ENCODE measurements around the gene MSH2.

The MSH2 gene

DNA sequence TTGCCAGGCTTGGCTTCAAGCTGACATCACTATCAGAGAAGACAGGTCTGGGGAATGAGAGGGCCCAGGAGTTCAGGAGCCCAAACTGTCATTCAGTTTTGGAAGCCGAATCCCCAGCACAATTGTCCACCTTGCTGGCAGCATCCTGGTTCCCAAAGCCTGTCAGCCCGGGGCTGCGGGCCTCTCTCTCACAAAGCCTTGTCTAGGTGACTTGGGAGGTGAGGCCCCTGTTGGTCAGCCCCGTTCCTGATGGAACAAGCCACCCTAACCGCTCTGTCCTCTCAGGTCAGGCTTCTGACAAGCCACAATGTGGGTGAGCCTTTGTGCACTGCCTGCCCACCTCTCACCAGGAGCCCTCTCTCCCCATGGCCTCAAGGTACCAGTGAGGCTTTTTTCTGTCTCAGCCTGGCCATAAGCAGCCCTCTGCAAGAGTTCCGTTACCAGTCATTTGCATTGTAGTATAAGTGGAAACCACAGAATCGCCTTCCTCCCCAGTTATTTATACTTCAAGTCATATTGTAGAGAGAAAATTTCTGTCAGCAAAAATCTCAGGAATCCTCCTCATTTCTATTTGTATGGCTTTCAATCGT is 100.6 kb downstream of the MSH2 start:
- no peak for DNase-seq (ENCODE audit: low read depth)
- TF ChIP-seq, protein P1, sequence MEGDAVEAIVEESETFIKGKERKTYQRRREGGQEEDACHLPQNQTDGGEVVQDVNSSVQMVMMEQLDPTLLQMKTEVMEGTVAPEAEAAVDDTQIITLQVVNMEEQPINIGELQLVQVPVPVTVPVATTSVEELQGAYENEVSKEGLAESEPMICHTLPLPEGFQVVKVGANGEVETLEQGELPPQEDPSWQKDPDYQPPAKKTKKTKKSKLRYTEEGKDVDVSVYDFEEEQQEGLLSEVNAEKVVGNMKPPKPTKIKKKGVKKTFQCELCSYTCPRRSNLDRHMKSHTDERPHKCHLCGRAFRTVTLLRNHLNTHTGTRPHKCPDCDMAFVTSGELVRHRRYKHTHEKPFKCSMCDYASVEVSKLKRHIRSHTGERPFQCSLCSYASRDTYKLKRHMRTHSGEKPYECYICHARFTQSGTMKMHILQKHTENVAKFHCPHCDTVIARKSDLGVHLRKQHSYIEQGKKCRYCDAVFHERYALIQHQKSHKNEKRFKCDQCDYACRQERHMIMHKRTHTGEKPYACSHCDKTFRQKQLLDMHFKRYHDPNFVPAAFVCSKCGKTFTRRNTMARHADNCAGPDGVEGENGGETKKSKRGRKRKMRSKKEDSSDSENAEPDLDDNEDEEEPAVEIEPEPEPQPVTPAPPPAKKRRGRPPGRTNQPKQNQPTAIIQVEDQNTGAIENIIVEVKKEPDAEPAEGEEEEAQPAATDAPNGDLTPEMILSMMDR (conservative IDR thresholded peaks at IDR 0.05; ENCODE audit: low read length) = no peak
- no peak overlapping the region for H3K4me3 ChIP-seq (ENCODE audit: low read length)

DNA sequence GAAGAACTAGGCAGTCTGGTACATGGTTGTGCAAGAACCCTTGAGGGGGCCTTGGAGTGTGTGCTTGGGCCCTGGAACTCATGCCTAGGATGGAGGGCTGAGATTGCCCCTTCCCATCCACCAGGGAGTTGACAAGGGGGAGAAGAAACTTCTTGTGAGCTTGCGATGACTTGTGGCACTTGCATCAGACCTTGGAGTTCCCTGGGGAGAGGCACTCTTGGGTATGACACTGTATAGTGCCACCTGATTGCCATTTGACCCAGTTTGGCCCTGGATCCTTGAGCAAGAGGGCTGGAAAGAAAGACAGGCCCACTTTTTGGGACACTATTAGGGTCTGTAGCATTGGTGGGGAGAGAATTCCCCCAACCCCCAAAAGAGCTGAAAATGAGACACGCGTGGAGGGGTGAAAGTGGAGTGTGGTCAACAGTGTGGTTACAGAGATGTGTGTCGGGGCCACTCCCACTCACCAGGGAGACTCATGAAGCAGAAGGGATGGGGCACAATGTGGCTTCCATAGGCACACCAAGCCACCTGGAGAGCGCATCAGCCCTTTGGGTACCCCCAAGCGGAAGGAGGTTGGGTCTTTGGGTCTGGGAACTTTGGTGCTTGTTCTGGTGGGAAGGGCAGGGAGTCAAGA is 101.3 kb downstream of the MSH2 start:
- no peak for DNase-seq (ENCODE audit: low read depth)
- TF ChIP-seq, protein P1 (conservative IDR thresholded peaks at IDR 0.05; ENCODE audit: low read length) = no peak
- no peak overlapping the region for H3K4me3 ChIP-seq (ENCODE audit: low read length)

DNA sequence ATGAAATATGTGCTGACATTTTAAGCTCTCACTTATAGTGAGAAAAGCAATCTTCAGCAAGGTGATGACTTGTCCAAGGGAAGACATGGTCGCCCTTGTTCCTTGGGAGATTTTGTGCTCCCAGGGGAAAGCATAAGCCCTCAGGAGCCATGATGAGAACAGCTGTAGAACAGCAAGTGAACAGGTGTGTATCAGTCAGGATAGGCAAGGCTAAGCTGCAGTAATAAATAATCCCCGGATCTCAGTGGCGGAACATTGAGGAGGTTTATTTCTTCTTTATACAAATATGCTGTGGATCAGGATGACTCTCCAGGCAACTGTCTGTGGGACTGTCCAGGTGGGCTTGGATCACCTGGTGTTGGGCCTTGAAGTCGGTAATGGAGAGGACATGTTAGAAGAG is 103.1 kb downstream of the MSH2 start:
- TF ChIP-seq, protein P1 (conservative IDR thresholded peaks at IDR 0.05; ENCODE audit: low read length) = no peak
- no peak for DNase-seq (ENCODE audit: low read depth)
- H3K4me3 ChIP-seq (ENCODE audit: low read length) = no peak overlapping the region

DNA sequence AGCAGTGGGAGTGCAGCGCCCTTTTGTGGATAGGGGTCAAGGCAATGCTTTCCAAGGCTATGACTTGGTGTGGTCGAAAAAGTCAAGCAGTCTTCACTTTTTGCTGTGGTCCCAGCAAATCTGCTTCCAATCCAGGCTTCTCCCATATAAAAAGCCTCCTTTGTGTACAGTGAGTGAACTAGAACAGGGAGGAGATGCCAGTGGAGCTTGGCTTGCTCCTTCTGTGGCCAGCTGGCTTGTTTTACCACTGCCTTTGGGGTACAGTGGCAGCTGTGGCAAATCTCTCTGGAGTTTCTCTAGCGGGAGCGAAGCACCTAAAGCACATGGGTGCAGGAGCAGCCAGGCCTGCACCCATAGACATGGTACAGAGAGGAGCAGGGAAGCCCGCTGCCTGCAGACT is 103.5 kb downstream of the MSH2 start:
- TF ChIP-seq, protein P1 (conservative IDR thresholded peaks at IDR 0.05; ENCODE audit: low read length) = no peak
- no peak for DNase-seq (ENCODE audit: low read depth)
- no peak overlapping the region for H3K4me3 ChIP-seq (ENCODE audit: low read length)

DNA sequence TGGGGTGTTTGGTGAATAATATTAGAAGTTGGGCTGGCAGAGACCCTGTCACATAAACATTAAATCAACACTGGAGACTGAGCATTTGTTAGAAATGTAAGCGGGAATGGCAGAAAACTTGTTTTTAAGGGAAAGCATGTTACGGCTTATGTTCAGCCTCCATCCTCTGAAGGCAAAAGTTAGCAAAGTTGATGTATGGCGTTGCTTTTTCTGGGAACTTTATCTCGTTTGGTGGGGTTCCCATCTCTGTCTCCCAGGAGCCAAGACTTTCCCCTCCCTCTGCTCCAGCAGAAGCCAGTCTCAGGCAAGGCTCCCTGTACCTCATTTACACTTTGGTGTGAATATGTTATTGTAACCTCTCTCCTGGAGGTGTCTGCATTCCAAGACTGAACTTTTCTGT is 105.1 kb downstream of the MSH2 start:
- H3K4me3 ChIP-seq (ENCODE audit: low read length) = no peak overlapping the region
- TF ChIP-seq, protein P1 (conservative IDR thresholded peaks at IDR 0.05; ENCODE audit: low read length) = no peak
- no peak for DNase-seq (ENCODE audit: low read depth)

DNA sequence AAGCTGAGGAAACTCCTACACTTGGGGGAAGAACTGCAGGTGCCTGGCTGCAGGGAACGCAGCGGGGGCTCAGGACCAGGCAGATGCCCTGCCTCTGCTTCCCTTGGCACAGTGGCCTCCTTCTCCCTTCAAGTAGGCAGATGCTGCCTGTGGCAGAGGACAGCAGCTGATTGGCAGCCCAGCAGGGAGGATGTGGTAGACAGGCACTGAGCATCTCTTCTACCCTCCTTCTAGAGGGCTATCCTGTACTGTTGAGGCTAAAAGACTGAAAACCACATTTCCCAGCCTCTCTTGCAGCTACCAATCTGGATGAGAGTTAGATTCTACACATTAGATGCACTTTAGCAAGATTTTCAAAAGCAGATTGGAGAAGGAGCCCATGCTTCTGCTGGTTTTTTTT is 105.7 kb downstream of the MSH2 start:
- TF ChIP-seq, protein P1 (conservative IDR thresholded peaks at IDR 0.05; ENCODE audit: low read length) = no peak
- no peak overlapping the region for H3K4me3 ChIP-seq (ENCODE audit: low read length)
- no peak for DNase-seq (ENCODE audit: low read depth)

DNA sequence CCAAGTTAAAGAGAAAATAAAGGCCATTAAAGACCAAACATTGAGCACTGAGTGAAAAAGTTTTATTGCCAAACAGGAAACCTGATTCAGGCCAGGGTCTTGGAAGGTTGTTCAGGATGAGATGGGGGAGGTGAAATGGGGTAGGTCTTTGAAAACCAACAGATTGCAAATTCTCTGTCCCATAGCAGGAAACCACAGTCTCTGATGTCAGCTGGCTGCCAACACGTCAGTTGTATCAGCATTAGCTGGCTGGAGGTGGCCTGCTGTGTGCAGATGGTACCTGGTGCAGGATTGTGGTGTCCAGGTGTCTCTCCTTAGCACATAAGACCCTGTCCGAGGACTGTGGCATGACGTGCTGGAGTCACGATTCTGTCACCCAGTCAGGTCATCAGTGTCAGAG is 106.3 kb downstream of the MSH2 start:
- no peak for DNase-seq (ENCODE audit: low read depth)
- TF ChIP-seq, protein P1 (conservative IDR thresholded peaks at IDR 0.05; ENCODE audit: low read length) = no peak
- H3K4me3 ChIP-seq (ENCODE audit: low read length) = no peak overlapping the region
